ENCODE measurements around the gene CEMIP2. TPM values are rescaled to one million over a fixed set of nuclear protein-coding genes. Genes with fewer than 3 reads are reported as not detected.

The CEMIP2 gene
- total and polyA plus RNA-seq, 4 donors: 18.8 to 123 (median 38.6) TPM

DNA sequence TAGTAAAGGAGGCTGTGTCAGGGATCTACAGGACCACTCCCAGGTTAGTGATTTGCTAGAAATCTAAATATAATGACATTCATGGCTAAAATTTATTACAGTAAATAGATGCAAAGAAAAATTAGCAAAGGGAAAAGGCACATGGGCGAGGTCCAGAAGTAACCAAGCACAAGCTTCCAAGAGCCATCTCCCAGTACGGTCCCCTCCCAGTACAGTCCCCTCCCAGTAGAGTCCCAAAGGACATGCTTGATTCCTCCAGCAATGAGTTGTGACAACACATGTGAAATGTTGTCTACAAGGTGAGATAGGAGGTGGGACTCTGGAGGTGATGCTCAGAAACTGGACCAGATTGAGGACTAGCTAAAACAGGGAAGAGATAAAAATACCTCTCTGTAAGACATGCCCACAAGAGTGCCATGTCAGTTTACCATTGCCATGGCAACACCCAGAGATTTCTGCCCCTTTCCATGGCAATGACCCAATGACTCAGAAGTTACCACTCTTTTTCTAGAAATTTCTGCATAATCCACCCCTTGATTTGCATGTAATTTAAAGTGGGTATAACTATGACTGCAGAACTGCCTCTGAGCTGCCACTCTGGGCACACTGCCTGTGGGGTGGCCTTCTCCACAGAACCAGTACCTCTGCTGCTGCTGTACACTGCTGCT, 27.9 kb upstream of the CEMIP2 start:
- DNase-seq (ENCODE audit: low spot score): no peak
- H3K27ac ChIP-seq (ENCODE audit: low read depth in 1 of 2, low read length in 2 of 2): no peak overlapping the region
- peaks cover 0 to 7% (median under 1%) of the 10 kb centered on the region in 4 donors for H3K9me3 ChIP-seq (ENCODE audit: control insufficient read depth in 4 of 4, low read length in 3 of 4)
- no peak overlapping the region for H3K4me3 ChIP-seq (ENCODE audit: low read depth in 1 of 3, low read length in 3 of 3)
- no peak overlapping the region for H3K9ac ChIP-seq (ENCODE audit: low read depth in 1 of 2, low read length in 2 of 2)
- WGBS: 97% methylated on average over 2 of the region's 2 CpGs
- TF ChIP-seq MAX (IDR thresholded peaks at IDR 0.05): no peak
- no peak for TF ChIP-seq TAF1 (conservative IDR thresholded peaks at IDR 0.05)
- TF ChIP-seq YY1 (IDR thresholded peaks at IDR 0.05): no peak
- no peak for TF ChIP-seq NR2F2 (IDR thresholded peaks at IDR 0.05)
- TF ChIP-seq, protein P1, sequence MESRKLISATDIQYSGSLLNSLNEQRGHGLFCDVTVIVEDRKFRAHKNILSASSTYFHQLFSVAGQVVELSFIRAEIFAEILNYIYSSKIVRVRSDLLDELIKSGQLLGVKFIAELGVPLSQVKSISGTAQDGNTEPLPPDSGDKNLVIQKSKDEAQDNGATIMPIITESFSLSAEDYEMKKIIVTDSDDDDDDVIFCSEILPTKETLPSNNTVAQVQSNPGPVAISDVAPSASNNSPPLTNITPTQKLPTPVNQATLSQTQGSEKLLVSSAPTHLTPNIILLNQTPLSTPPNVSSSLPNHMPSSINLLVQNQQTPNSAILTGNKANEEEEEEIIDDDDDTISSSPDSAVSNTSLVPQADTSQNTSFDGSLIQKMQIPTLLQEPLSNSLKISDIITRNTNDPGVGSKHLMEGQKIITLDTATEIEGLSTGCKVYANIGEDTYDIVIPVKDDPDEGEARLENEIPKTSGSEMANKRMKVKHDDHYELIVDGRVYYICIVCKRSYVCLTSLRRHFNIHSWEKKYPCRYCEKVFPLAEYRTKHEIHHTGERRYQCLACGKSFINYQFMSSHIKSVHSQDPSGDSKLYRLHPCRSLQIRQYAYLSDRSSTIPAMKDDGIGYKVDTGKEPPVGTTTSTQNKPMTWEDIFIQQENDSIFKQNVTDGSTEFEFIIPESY (IDR thresholded peaks at IDR 0.05): no peak
- TF ChIP-seq HNF4G (IDR thresholded peaks at IDR 0.05): no peak
- TF ChIP-seq, protein P2, sequence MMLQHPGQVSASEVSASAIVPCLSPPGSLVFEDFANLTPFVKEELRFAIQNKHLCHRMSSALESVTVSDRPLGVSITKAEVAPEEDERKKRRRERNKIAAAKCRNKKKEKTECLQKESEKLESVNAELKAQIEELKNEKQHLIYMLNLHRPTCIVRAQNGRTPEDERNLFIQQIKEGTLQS (IDR thresholded peaks at IDR 0.05): no peak
- TF ChIP-seq RXRA (IDR thresholded peaks at IDR 0.05): no peak
- TF ChIP-seq JUND (IDR thresholded peaks at IDR 0.05): no peak
- TF ChIP-seq EGR1 (IDR thresholded peaks at IDR 0.05; ENCODE audit: low read depth in 2 of 2): no peak
- no peak for TF ChIP-seq RAD21 (IDR thresholded peaks at IDR 0.05)
- no peak for TF ChIP-seq GABPA (IDR thresholded peaks at IDR 0.05 in 1 of 2, conservative IDR thresholded peaks at IDR 0.05 in 1 of 2)
- no peak for TF ChIP-seq FOXA2 (IDR thresholded peaks at IDR 0.05)
- TF ChIP-seq, protein P3, sequence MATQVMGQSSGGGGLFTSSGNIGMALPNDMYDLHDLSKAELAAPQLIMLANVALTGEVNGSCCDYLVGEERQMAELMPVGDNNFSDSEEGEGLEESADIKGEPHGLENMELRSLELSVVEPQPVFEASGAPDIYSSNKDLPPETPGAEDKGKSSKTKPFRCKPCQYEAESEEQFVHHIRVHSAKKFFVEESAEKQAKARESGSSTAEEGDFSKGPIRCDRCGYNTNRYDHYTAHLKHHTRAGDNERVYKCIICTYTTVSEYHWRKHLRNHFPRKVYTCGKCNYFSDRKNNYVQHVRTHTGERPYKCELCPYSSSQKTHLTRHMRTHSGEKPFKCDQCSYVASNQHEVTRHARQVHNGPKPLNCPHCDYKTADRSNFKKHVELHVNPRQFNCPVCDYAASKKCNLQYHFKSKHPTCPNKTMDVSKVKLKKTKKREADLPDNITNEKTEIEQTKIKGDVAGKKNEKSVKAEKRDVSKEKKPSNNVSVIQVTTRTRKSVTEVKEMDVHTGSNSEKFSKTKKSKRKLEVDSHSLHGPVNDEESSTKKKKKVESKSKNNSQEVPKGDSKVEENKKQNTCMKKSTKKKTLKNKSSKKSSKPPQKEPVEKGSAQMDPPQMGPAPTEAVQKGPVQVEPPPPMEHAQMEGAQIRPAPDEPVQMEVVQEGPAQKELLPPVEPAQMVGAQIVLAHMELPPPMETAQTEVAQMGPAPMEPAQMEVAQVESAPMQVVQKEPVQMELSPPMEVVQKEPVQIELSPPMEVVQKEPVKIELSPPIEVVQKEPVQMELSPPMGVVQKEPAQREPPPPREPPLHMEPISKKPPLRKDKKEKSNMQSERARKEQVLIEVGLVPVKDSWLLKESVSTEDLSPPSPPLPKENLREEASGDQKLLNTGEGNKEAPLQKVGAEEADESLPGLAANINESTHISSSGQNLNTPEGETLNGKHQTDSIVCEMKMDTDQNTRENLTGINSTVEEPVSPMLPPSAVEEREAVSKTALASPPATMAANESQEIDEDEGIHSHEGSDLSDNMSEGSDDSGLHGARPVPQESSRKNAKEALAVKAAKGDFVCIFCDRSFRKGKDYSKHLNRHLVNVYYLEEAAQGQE (IDR thresholded peaks at IDR 0.05): no peak
- no peak for TF ChIP-seq HNF4A (conservative IDR thresholded peaks at IDR 0.05)
- TF ChIP-seq SP1 (IDR thresholded peaks at IDR 0.05): no peak
- TF ChIP-seq, protein P4, sequence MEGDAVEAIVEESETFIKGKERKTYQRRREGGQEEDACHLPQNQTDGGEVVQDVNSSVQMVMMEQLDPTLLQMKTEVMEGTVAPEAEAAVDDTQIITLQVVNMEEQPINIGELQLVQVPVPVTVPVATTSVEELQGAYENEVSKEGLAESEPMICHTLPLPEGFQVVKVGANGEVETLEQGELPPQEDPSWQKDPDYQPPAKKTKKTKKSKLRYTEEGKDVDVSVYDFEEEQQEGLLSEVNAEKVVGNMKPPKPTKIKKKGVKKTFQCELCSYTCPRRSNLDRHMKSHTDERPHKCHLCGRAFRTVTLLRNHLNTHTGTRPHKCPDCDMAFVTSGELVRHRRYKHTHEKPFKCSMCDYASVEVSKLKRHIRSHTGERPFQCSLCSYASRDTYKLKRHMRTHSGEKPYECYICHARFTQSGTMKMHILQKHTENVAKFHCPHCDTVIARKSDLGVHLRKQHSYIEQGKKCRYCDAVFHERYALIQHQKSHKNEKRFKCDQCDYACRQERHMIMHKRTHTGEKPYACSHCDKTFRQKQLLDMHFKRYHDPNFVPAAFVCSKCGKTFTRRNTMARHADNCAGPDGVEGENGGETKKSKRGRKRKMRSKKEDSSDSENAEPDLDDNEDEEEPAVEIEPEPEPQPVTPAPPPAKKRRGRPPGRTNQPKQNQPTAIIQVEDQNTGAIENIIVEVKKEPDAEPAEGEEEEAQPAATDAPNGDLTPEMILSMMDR (IDR thresholded peaks at IDR 0.05; ENCODE audit: low read depth, low read length, missing input control): no peak
- TF ChIP-seq FOXA1 (IDR thresholded peaks at IDR 0.05): no peak
- H3K27me3 ChIP-seq (ENCODE audit: control insufficient read depth in 4 of 4, insufficient read depth in 4 of 4, low read length in 3 of 4): no peaks in the 10 kb centered on the region
- H3K4me1 ChIP-seq (ENCODE audit: control insufficient read depth in 4 of 4, insufficient read depth in 4 of 4, low read length in 3 of 4): peaks cover 0 to 9% (median 3%) of the 10 kb centered on the region in 4 donors
- H3K36me3 ChIP-seq (ENCODE audit: control insufficient read depth in 4 of 4, insufficient read depth in 3 of 4, low read depth in 1 of 4, low read length in 3 of 4): no peaks in the 10 kb centered on the region

Data from liver (tissue), 9 donors.